ENCODE data around the gene TRAF7. TPM values are rescaled to one million over a fixed set of nuclear protein-coding genes. Genes with fewer than 3 reads are reported as not detected.

The TRAF7 gene
- total and polyA plus RNA-seq, 2 of the 13 experiments (the other 11 are each of a cell fraction or from before 2014, with no cell fraction given) = 47.9 to 65.6 TPM

GRCh38 chr16:2149630-2150417, 5.8 kb upstream of the TRAF7 start (continued):
- TF ChIP-seq, protein P1, sequence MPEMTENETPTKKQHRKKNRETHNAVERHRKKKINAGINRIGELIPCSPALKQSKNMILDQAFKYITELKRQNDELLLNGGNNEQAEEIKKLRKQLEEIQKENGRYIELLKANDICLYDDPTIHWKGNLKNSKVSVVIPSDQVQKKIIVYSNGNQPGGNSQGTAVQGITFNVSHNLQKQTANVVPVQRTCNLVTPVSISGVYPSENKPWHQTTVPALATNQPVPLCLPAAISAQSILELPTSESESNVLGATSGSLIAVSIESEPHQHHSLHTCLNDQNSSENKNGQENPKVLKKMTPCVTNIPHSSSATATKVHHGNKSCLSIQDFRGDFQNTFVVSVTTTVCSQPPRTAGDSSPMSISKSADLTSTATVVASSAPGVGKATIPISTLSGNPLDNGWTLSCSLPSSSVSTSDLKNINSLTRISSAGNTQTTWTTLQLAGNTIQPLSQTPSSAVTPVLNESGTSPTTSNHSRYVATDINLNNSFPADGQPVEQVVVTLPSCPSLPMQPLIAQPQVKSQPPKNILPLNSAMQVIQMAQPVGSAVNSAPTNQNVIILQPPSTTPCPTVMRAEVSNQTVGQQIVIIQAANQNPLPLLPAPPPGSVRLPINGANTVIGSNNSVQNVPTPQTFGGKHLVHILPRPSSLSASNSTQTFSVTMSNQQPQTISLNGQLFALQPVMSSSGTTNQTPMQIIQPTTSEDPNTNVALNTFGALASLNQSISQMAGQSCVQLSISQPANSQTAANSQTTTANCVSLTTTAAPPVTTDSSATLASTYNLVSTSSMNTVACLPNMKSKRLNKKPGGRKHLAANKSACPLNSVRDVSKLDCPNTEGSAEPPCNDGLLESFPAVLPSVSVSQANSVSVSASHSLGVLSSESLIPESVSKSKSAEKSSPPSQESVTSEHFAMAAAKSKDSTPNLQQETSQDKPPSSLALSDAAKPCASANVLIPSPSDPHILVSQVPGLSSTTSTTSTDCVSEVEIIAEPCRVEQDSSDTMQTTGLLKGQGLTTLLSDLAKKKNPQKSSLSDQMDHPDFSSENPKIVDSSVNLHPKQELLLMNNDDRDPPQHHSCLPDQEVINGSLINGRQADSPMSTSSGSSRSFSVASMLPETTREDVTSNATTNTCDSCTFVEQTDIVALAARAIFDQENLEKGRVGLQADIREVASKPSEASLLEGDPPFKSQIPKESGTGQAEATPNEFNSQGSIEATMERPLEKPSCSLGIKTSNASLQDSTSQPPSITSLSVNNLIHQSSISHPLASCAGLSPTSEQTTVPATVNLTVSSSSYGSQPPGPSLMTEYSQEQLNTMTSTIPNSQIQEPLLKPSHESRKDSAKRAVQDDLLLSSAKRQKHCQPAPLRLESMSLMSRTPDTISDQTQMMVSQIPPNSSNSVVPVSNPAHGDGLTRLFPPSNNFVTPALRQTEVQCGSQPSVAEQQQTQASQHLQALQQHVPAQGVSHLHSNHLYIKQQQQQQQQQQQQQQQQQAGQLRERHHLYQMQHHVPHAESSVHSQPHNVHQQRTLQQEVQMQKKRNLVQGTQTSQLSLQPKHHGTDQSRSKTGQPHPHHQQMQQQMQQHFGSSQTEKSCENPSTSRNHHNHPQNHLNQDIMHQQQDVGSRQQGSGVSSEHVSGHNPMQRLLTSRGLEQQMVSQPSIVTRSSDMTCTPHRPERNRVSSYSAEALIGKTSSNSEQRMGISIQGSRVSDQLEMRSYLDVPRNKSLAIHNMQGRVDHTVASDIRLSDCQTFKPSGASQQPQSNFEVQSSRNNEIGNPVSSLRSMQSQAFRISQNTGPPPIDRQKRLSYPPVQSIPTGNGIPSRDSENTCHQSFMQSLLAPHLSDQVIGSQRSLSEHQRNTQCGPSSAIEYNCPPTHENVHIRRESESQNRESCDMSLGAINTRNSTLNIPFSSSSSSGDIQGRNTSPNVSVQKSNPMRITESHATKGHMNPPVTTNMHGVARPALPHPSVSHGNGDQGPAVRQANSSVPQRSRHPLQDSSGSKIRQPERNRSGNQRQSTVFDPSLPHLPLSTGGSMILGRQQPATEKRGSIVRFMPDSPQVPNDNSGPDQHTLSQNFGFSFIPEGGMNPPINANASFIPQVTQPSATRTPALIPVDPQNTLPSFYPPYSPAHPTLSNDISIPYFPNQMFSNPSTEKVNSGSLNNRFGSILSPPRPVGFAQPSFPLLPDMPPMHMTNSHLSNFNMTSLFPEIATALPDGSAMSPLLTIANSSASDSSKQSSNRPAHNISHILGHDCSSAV (CRISPR knock-in tag; IDR thresholded peaks at IDR 0.05; ENCODE audit: borderline replicate concordance) = no peak
- TF ChIP-seq AGO2 (optimal IDR thresholded peaks at IDR 0.05; ENCODE audit: low read depth, low read length) (peak; percentile 98), TARDBP (CRISPR knock-in tag; IDR thresholded peaks at IDR 0.05) (no peak), ZNF260 (CRISPR knock-in tag; IDR thresholded peaks at IDR 0.05; ENCODE audit: borderline replicate concordance, low read depth) (0 out of 2 replicates have a peak, but pooled peaks have one; percentile 36), ZC3H4 (CRISPR knock-in tag; IDR thresholded peaks at IDR 0.05; ENCODE audit: borderline replicate concordance) (no peak; the same call in 1 of the 2 replicates), HNF4G (IDR thresholded peaks at IDR 0.05; ENCODE audit: borderline replicate concordance, low read depth, low read length) (no peak), HNF4G (CRISPR knock-in tag; IDR thresholded peaks at IDR 0.05; ENCODE audit: borderline replicate concordance, low read depth) (0 out of 2 replicates have a peak, but pooled peaks have one; percentile 21), GLI4 (CRISPR knock-in tag; IDR thresholded peaks at IDR 0.05; ENCODE audit: borderline replicate concordance) (no peak), UBTF (CRISPR knock-in tag; IDR thresholded peaks at IDR 0.05) (peak; percentile 65), ATF6 (CRISPR knock-in tag; conservative IDR thresholded peaks at IDR 0.05) (no peak), SNAI1 (CRISPR knock-in tag; IDR thresholded peaks at IDR 0.05; ENCODE audit: borderline replicate concordance) (no peak), ZNF138 (CRISPR knock-in tag; IDR thresholded peaks at IDR 0.05; ENCODE audit: low read depth) (0 out of 2 replicates have a peak, but pooled peaks have one; percentile 30), ZNF546 (CRISPR knock-in tag; conservative IDR thresholded peaks at IDR 0.05) (no peak)
- TF ChIP-seq, protein P2, sequence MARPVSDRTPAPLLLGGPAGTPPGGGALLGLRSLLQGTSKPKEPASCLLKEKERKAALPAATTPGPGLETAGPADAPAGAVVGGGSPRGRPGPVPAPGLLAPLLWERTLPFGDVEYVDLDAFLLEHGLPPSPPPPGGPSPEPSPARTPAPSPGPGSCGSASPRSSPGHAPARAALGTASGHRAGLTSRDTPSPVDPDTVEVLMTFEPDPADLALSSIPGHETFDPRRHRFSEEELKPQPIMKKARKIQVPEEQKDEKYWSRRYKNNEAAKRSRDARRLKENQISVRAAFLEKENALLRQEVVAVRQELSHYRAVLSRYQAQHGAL (CRISPR knock-in tag; IDR thresholded peaks at IDR 0.05; ENCODE audit: not compliant biosample characterization) = no peak
